AG09319 (cell line): ENCODE measurements around the gene INTS11.

ENCODE experiments used
- DNase-seq: peaks from one replicate; pipeline ENCODE4 v3.0.0-alpha.2; 2010; ENCODE audit warnings: low read depth; ENCODE audit errors: extremely low read depth
- TF ChIP-seq, protein P1 (sequence below): IDR thresholded peaks from 2 replicates; pipeline ENCODE4 v1.5.1; 2011; ENCODE audit warnings: low read depth, mild to moderate bottlenecking, inconsistent platforms, low read length, moderate library complexity

Gene INTS11

DNA sequence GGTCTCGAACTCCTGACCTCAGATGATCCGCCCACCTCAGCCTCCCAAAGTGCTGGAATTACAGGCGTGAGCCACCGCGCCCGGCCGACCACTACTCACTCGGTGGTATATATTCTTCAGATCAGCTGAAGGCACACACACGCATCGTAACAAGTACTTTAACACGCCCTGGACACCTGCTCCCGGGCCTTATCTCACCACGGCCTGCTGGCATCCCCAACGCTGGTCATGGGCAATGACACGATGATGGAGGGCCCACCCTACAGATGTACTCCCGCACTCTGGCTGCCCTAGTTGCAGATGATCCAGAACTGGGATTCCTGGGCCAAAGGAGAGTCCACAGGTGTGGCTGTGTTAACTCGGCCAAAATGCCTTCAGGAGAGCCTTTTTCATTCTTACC, 62.4 kb downstream of the INTS11 start:
- TF ChIP-seq, protein P1, sequence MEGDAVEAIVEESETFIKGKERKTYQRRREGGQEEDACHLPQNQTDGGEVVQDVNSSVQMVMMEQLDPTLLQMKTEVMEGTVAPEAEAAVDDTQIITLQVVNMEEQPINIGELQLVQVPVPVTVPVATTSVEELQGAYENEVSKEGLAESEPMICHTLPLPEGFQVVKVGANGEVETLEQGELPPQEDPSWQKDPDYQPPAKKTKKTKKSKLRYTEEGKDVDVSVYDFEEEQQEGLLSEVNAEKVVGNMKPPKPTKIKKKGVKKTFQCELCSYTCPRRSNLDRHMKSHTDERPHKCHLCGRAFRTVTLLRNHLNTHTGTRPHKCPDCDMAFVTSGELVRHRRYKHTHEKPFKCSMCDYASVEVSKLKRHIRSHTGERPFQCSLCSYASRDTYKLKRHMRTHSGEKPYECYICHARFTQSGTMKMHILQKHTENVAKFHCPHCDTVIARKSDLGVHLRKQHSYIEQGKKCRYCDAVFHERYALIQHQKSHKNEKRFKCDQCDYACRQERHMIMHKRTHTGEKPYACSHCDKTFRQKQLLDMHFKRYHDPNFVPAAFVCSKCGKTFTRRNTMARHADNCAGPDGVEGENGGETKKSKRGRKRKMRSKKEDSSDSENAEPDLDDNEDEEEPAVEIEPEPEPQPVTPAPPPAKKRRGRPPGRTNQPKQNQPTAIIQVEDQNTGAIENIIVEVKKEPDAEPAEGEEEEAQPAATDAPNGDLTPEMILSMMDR: no peak
- no peak for DNase-seq
